Esophagus muscularis mucosa (tissue), 4 donors: ENCODE measurements around the gene SMO. TPM values are rescaled to one million over a fixed set of nuclear protein-coding genes. Genes with fewer than 3 reads are reported as not detected.

Source experiments
- DNase-seq: peaks from one replicate; pipeline ENCODE4 v3.0.0-alpha.2; 2017; ENCODE audit errors: extremely low spot score
- H3K27ac ChIP-seq, 4 donors: fragments of 200-600 bp; sonication (generic); replicated peaks in 1 of 4; 1 replicate in 3 of 4; 2 replicates in 1 of 4; pipeline ENCODE4 v1.5.1; 2016 to 2019; ENCODE audit warnings: mild to moderate bottlenecking in 1 of 4
- H3K27me3 ChIP-seq, 4 donors: fragments of 200-600 bp; sonication (generic); one replicate each; pipeline versions ENCODE4 v1.5.1 to v1.6.0; 2016 to 2019
- H3K36me3 ChIP-seq, 4 donors: fragments of 200-600 bp; sonication (generic); one replicate each; pipeline ENCODE4 v1.5.1; 2016 to 2019
- H3K4me1 ChIP-seq, 4 donors: fragments of 200-600 bp; sonication (generic); one replicate each; pipeline ENCODE4 v1.5.1; 2016 to 2019
- H3K4me3 ChIP-seq, 4 donors: fragments of 200-600 bp; sonication (generic); 1 replicate in 2 of 4; 2 replicates in 2 of 4; pipeline ENCODE4 v1.5.1; 2016 to 2019; ENCODE audit warnings: mild to moderate bottlenecking in 4 of 4, moderate library complexity in 1 of 4
- H3K9me3 ChIP-seq, 4 donors: fragments of 200-600 bp; sonication (generic); 1 replicate in 3 of 4; 2 replicates in 1 of 4; pipeline ENCODE4 v1.5.1; 2016 to 2019
- EP300 ChIP-seq: sonication (generic); formaldehyde crosslinking; IDR thresholded peaks from one replicate; pipeline ENCODE4 v1.6.1; 2017; ENCODE audit warnings: antibody characterized with exemption
- POLR2A ChIP-seq: fragments of 450-650 bp; IDR thresholded peaks from one replicate; pipeline ENCODE4 v1.6.1; 2017; ENCODE audit warnings: antibody characterized with exemption, moderate library complexity, mild to moderate bottlenecking, low read depth
- POLR2AphosphoS5 ChIP-seq, 2 donors: sonication (generic); formaldehyde crosslinking; IDR thresholded peaks; one replicate each; pipeline ENCODE4 v1.6.1; 2017; ENCODE audit warnings: antibody characterized with exemption in 2 of 2
- WGBS: methylation state at CpG from one replicate; pipeline ENCODE4 v1.1.5; 2018; 5-methylcytosine and 5-hydroxymethylcytosine counted together
- intact Hi-C: fragments of 100-400 bp; cut with DNase I; formaldehyde crosslinking; loops from one replicate; pipeline ENCODE4 v1.15.1; 2023
- total RNA-seq, 4 donors: library from RNA; depleted of rRNA; stranded (reverse); fragments of >200 nt; gene quantifications; one replicate each; pipeline versions ENCODE4 v1.1.0 to v1.2.1, GENCODE V29; 2016
- TF ChIP-seq, protein P1 (sequence below), 3 experiments: fragments of 200-600 bp in 2 of 3; fragments of 450-650 bp in 1 of 3; sonication (generic) in 2 of 3; IDR thresholded peaks; one replicate each; pipeline ENCODE4 v1.5.1; 2017 to 2019; ENCODE audit warnings: antibody characterized with exemption in 3 of 3, mild to moderate bottlenecking in 2 of 3, moderate library complexity in 1 of 3

SMO gene
- total RNA-seq, 4 donors from 2014 or later = 8.7 to 23.9 (median 14.5) TPM

DNA sequence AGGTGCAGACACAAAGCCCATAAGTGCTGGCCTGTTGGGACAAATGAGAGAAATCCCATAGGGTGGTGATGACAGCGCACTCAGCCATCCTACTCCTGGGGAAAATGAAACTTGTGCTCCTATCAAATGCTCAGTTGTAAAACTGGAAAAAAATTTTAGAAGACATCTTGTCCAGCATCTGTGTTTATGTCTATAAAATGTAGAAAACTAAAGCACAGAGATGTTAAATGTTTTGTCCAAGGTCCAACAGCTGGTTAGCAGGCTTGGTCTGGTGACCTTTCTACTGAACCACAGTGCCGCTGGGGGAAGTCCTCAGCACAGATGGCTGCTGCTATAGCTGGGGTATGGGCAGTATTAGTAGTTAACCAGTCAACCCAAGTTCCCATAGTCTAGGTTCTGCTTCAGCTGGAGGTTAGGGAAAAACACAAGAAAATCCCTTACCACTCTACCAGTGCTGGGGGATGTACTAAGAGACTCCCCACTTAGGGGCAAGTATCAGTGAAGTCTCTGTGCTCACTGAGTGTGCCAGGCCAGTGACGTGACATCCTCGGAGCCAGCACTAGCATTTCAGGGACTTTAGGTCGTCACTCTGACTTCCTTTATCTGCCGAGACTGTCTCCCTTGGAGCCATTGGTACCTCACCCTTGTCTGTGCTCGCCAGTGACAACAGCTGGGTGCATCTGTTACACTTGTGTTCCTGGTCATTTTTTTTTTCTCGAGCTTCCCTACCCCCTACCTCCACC, 42.0 kb upstream of the SMO start:
- Histone ChIP-seq H3K4me3 (no peak overlapping the region), H3K27ac (no peak overlapping the region), H3K9me3 (no peaks in the 10 kb centered on the region), H3K36me3 (no peaks in the 10 kb centered on the region), H3K27me3 (peaks cover 0 to 23% (median 3%) of the 10 kb centered on the region in 4 donors), H3K4me1 (peaks cover 11 to 25% (median 20%) of the 10 kb centered on the region in 4 donors)
- WGBS = 62% methylated on average over 8 of the region's 8 CpGs
- intact Hi-C loops = no loop called here
- DNase-seq = no peak
- TF ChIP-seq POLR2A = no peak
- TF ChIP-seq, protein P1, sequence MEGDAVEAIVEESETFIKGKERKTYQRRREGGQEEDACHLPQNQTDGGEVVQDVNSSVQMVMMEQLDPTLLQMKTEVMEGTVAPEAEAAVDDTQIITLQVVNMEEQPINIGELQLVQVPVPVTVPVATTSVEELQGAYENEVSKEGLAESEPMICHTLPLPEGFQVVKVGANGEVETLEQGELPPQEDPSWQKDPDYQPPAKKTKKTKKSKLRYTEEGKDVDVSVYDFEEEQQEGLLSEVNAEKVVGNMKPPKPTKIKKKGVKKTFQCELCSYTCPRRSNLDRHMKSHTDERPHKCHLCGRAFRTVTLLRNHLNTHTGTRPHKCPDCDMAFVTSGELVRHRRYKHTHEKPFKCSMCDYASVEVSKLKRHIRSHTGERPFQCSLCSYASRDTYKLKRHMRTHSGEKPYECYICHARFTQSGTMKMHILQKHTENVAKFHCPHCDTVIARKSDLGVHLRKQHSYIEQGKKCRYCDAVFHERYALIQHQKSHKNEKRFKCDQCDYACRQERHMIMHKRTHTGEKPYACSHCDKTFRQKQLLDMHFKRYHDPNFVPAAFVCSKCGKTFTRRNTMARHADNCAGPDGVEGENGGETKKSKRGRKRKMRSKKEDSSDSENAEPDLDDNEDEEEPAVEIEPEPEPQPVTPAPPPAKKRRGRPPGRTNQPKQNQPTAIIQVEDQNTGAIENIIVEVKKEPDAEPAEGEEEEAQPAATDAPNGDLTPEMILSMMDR (IDR thresholded peaks at IDR 0.05) = no peak
- TF ChIP-seq POLR2AphosphoS5 (IDR thresholded peaks at IDR 0.05) = no peak

DNA sequence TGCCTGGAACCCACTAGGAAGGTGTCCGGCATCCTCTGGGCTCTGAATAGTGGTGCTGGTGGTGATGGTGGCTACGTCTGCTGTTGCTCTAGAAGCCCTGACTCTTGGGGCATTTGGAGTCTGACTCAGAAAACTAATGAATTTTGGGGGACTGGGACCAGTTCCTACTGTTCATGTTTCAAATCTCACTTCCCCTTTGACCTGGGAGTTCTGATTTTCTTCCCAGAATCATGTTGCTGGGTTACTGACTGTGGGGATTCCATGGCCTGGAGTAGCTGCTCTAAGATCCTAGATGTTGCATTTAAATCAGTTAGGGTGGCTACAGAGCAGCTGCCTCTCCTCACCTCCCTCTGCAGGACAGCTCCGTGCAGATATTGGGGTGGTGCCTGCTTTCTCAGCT, 40.7 kb upstream of the SMO start:
- 71% methylated on average over 2 of the region's 3 CpGs for WGBS

DNA sequence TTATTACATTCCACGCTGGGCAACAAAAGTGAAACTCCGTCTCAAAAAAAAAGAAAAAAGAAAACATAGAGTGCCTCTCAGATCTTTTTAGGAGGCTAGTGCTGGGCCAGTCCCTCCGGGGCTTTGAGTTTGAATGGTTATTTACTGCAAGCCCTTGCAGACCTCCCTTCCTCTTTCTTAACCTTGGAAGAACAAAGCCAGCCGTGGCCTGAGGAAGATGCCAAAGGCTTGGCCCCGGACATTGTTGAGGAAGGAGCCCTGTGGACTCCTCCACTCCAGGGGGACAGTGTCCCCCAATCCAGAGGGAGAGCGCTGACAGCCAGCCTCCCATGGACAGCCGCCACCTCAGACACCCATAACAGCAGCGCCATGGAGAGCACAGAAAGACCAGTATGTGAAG, 38.9 kb upstream of the SMO start:
- Histone ChIP-seq H3K4me3 (no peak overlapping the region), H3K4me1 (peaks cover 5 to 17% (median 12%) of the 10 kb centered on the region in 4 donors), H3K27ac (no peak overlapping the region), H3K9me3 (no peaks in the 10 kb centered on the region), H3K36me3 (no peaks in the 10 kb centered on the region), H3K27me3 (peaks cover 0 to 18% (median 0%) of the 10 kb centered on the region in 4 donors)
- WGBS = 83% methylated on average over 8 of the region's 8 CpGs
- no peak for DNase-seq
- intact Hi-C loops = no loop called here
- TF ChIP-seq POLR2A (no peak), POLR2AphosphoS5 (IDR thresholded peaks at IDR 0.05) (no peak), EP300 (no peak)
- TF ChIP-seq, protein P1 (IDR thresholded peaks at IDR 0.05) = no peak

More for the DNA sequence above, 40.7 kb upstream of the SMO start:
- no peaks in the 10 kb centered on the region for H3K9me3 ChIP-seq
- no peak overlapping the region for H3K27ac ChIP-seq
- no peak for TF ChIP-seq EP300
- TF ChIP-seq POLR2A = no peak
- TF ChIP-seq, protein P1 (IDR thresholded peaks at IDR 0.05) = no peak
- TF ChIP-seq POLR2AphosphoS5 (IDR thresholded peaks at IDR 0.05) = no peak
- H3K4me1 ChIP-seq = peaks cover 11 to 25% (median 20%) of the 10 kb centered on the region in 4 donors
- H3K4me3 ChIP-seq = no peak overlapping the region
- no peak for DNase-seq
- intact Hi-C loops = no loop called here
- H3K36me3 ChIP-seq = no peaks in the 10 kb centered on the region
- H3K27me3 ChIP-seq = peaks cover 0 to 19% (median 0%) of the 10 kb centered on the region in 4 donors

DNA sequence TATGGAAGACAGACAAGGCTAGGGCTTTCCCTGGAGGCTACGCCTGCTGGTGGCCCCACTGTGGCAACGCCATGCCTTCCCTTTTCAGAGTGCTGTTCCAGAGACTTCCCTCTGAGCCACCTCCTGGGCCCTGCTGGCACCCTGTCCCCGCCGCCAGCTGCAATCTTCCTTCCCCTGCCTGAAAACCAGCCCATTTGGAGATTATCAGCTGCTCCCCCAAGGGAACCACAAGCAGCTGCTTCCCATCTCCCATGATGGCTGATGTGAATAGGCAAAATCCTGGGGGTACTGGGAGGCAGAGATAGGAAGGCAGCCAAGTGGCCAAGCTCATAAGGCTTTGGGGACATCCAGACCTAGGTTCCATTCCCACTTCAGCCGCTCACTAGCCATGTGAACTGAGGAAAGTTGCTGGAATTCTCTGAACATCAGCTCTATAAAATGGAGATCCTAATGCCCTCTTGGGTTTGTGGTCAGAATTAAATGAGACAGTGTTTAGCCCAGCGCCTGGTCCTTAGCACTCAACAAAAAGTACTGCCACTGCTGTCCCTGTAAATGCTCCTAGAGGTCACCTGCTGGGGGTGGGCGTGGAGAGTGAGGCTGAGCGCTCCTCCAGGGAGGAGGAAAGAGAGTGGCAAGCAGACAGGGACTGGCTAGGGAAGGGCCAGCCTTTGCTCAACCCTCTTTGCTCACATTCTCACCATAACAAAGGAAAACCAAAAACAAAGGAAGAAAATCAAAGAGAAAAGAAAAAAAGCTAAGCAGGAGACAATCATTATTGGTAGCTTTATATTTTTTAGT, 38.0 kb upstream of the SMO start:
- DNase-seq = no peak
- H3K27ac ChIP-seq = no peak overlapping the region
- peaks cover 0 to 10% (median 6%) of the 10 kb centered on the region in 4 donors for H3K4me1 ChIP-seq
- H3K4me3 ChIP-seq = no peak overlapping the region
- no peaks in the 10 kb centered on the region for H3K36me3 ChIP-seq
- intact Hi-C loops = no loop called here
- no peak for TF ChIP-seq EP300
- TF ChIP-seq POLR2A = no peak
- TF ChIP-seq, protein P1 (IDR thresholded peaks at IDR 0.05) = no peak
- TF ChIP-seq POLR2AphosphoS5 (IDR thresholded peaks at IDR 0.05) = no peak
- WGBS = 74% methylated on average over 8 of the region's 8 CpGs
- no peaks in the 10 kb centered on the region for H3K9me3 ChIP-seq
- peaks cover 0 to 16% (median 0%) of the 10 kb centered on the region in 4 donors for H3K27me3 ChIP-seq
